ENCODE data around the gene ZDHHC12. TPM values are rescaled to one million over a fixed set of nuclear protein-coding genes. Genes with fewer than 3 reads are reported as not detected.

Gene ZDHHC12
- polyA plus RNA-seq, 4 donors, result 44.6 to 99.3 (median 68.6) TPM

DNA sequence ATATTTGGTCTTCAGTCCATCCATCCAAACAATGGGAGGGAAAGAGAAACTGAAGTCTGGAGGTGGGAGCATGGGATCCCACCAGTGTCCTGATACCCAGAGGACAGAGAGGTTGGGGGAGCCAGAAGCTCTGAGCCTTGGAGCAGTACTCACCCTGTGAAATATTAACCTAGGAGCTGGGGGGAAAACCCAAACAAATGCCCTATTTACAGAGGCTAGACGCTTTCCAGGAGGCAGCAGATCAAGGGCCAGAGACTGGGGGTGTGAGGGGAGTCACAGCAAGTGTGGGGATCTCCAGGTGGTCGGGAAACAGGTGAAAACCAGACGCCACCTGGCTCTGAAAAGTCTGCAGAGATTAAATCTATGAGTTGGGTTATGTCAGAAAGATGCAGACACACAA is 41.6 kb upstream of the ZDHHC12 start:
- no peak for FAIRE-seq
- Histone ChIP-seq H3K9me3 (ENCODE audit: control insufficient read depth in 2 of 2, insufficient read depth in 1 of 2, low read depth in 1 of 2, low read length in 1 of 2) (no peaks in the 10 kb centered on the region), H3K27ac (ENCODE audit: low read depth in 1 of 3, low read length in 2 of 3) (no peak overlapping the region), H3K36me3 (ENCODE audit: control insufficient read depth in 3 of 3, insufficient read depth in 2 of 3, low read depth in 1 of 3, low read length in 3 of 3) (peaks cover 0 to 43% (median 0%) of the 10 kb centered on the region in 3 donors), H3K4me1 (ENCODE audit: control insufficient read depth in 3 of 3, insufficient read depth in 2 of 3, low read depth in 1 of 3, low read length in 2 of 3) (peaks cover 4 to 18% (median 6%) of the 10 kb centered on the region in 3 donors), H3K27me3 (ENCODE audit: control insufficient read depth in 3 of 3, insufficient read depth in 3 of 3, low read length in 3 of 3) (no peaks in the 10 kb centered on the region), H3K4me3 (ENCODE audit: low read depth in 1 of 3, low read length in 3 of 3) (no peak overlapping the region)
- no peak for DNase-seq
- 44 to 67% (median 47%) methylated on average over 3 of the region's 3 CpGs for WGBS, 3 donors

DNA sequence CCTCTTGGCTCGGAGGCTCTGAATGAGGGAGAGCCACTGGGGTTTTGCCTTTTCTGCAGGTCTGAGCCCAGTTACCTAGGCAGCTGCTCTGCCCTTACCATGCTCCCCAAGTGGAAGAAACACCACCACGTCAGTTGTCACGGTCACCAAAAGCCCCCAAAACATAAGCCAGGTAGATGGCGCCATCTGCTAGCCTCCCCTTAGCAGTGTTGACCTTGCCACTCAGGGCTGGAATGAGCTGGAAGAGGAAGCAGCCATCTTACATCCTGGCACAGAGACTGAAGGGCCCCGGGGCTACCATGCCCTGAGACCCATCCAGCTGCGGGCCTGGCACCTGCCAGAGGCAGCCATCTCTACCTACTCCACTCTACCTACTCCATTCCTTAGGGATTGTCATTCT is 40.4 kb upstream of the ZDHHC12 start:
- WGBS, 3 donors, result 81 to 92% (median 90%) methylated on average over 6 of the region's 6 CpGs
- Histone ChIP-seq H3K4me3 (ENCODE audit: low read depth in 1 of 3, low read length in 3 of 3) (no peak overlapping the region), H3K27me3 (ENCODE audit: control insufficient read depth in 3 of 3, insufficient read depth in 3 of 3, low read length in 3 of 3) (no peaks in the 10 kb centered on the region), H3K4me1 (ENCODE audit: control insufficient read depth in 3 of 3, insufficient read depth in 2 of 3, low read depth in 1 of 3, low read length in 2 of 3) (peaks cover 2 to 9% (median 6%) of the 10 kb centered on the region in 3 donors), H3K27ac (ENCODE audit: low read depth in 1 of 3, low read length in 2 of 3) (no peak overlapping the region), H3K9me3 (ENCODE audit: control insufficient read depth in 2 of 2, insufficient read depth in 1 of 2, low read depth in 1 of 2, low read length in 1 of 2) (no peaks in the 10 kb centered on the region), H3K36me3 (ENCODE audit: control insufficient read depth in 3 of 3, insufficient read depth in 2 of 3, low read depth in 1 of 3, low read length in 3 of 3) (peaks cover 0 to 45% (median 0%) of the 10 kb centered on the region in 3 donors)
- DNase-seq (no peak), FAIRE-seq (no peak)

DNA sequence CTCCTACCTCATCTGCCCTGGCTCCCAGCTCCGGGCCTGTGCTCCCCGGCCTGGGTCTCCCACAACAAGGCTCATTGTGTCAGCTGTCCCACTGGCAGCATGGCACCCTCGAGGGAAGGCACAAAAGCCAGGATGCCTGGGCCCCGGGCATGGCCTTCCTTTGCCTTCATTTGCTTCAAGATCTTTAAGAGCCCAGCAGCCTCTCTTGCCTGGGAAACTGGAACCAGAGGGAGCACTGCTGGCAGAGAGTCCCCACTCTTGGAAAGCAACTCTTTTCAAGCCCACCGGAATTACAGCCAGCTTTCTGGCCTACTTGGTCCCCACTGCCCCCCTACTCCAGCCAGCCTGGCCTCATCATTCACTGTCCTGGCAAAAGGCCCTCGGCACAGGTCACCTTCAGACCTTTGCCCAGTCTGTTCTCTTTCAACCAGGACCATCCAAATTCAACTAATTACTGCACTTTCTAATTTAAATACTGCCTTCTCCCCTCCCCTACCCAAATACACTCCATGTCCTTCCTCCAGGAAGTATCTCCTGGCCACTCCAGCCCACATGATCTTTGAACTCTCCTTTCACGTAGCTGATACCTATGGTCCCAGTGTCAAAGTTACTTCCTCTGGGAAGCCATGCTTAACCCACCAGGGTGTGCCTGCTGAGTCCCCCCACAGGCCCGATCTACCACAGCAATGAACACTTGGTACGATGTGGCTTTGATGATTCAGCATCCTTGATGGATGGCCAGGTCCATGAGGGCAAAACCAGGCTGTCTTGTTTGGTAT is 38.9 kb upstream of the ZDHHC12 start:
- Histone ChIP-seq H3K27me3 (ENCODE audit: control insufficient read depth in 3 of 3, insufficient read depth in 3 of 3, low read length in 3 of 3) (no peaks in the 10 kb centered on the region), H3K27ac (ENCODE audit: low read depth in 1 of 3, low read length in 2 of 3) (peak overlapping the region; percentile 17 to 45 (median 44)), H3K36me3 (ENCODE audit: control insufficient read depth in 3 of 3, insufficient read depth in 2 of 3, low read depth in 1 of 3, low read length in 3 of 3) (peaks cover 0 to 32% (median 0%) of the 10 kb centered on the region in 3 donors), H3K4me3 (ENCODE audit: low read depth in 1 of 3, low read length in 3 of 3) (no peak overlapping the region), H3K4me1 (ENCODE audit: control insufficient read depth in 3 of 3, insufficient read depth in 2 of 3, low read depth in 1 of 3, low read length in 2 of 3) (peaks cover 2 to 9% (median 6%) of the 10 kb centered on the region in 3 donors), H3K9me3 (ENCODE audit: control insufficient read depth in 2 of 2, insufficient read depth in 1 of 2, low read depth in 1 of 2, low read length in 1 of 2) (no peaks in the 10 kb centered on the region)
- FAIRE-seq (no peak), DNase-seq (peak; percentile 36 to 78)
- WGBS, 3 donors, result 58 to 75% (median 70%) methylated on average over 9 of the region's 9 CpGs

DNA sequence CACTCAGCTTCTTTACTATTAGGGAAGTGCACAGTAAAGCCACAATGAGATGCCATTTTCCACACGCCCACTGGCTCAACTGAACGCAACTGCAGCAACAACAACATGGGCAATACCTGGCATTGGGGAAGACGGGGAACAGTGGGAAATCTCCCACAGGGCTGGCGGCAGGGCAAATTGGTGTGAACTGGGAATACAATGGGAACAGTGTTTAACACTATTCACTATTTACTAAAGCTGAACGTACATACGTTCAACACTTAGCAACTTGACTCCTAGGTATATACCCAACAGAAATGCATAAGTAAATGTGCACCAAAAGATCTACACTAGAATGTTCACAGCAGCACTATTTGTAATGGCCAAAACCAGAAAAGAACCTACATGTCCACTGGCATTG is 33.7 kb upstream of the ZDHHC12 start:
- FAIRE-seq (no peak), DNase-seq (no peak)
- Histone ChIP-seq H3K4me3 (ENCODE audit: low read depth in 1 of 3, low read length in 3 of 3) (no peak overlapping the region), H3K27me3 (ENCODE audit: control insufficient read depth in 3 of 3, insufficient read depth in 3 of 3, low read length in 3 of 3) (no peaks in the 10 kb centered on the region), H3K4me1 (ENCODE audit: control insufficient read depth in 3 of 3, insufficient read depth in 2 of 3, low read depth in 1 of 3, low read length in 2 of 3) (no peaks in the 10 kb centered on the region), H3K9me3 (ENCODE audit: control insufficient read depth in 2 of 2, insufficient read depth in 1 of 2, low read depth in 1 of 2, low read length in 1 of 2) (no peaks in the 10 kb centered on the region), H3K27ac (ENCODE audit: low read depth in 1 of 3, low read length in 2 of 3) (no peak overlapping the region), H3K36me3 (ENCODE audit: control insufficient read depth in 3 of 3, insufficient read depth in 2 of 3, low read depth in 1 of 3, low read length in 3 of 3) (peaks cover 0 to 38% (median 12%) of the 10 kb centered on the region in 3 donors)
- WGBS, 3 donors, result 92 to 94% (median 93%) methylated on average over 6 of the region's 6 CpGs

DNA sequence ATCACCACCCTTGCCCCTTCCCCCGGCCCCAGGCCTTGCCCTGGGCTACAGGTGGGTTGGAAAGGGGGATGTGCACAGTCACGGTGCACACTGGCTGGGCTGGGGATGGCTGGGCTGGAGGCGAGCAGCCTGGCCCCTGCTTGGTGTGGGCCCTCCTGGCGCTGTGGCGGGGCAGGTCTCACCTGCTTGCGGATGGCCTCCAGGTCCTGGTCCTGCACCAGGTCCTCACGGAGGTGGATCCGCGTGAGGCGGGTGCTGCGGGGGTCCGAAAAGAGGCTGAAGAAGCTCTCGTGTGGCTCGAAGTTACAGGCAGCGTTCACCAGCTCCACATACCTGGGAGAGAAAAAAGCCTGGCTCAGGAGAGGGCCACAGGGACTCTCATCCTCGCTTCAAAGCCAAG is 29.7 kb upstream of the ZDHHC12 start:
- no peak for FAIRE-seq
- WGBS, 3 donors, result 94 to 96% (median 95%) methylated on average over 11 to 16 of the region's 16 CpGs

DNA sequence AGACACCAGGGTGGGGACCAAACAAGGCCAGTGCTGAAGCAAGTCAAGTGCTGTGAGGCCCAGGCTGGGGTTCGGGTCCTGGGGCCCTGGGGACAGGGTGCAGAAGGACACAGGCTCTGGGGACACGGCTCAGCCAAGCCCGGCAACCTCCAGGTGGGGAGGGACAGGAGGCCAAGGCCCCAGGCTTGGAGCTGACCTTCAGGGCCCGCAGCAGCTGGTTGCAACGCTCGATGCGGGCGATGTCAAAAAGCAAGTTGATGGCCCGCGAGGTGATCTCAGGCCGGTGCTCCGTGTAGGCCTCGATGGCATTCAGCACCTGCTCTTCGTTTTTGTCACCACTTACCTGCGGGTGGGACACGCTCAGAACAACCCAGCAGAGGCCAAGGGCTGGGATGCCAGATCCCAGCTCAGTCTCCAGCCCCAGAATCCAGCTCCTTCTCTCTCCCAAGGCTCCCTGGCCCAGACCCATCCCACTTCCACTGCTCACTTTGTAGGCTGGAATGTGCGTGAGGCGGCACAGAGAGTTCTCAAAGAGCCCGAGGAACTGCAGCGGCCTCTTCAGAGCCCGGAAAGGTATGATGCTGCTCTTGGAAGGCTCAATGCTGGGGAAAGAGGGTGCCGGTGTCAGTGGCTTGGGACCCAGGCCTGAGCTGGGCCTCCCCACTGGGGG is 27.1 kb upstream of the ZDHHC12 start:
- FAIRE-seq (no peak), DNase-seq (no peak)
- Histone ChIP-seq H3K27me3 (ENCODE audit: control insufficient read depth in 3 of 3, insufficient read depth in 3 of 3, low read length in 3 of 3) (no peaks in the 10 kb centered on the region), H3K4me1 (ENCODE audit: control insufficient read depth in 3 of 3, insufficient read depth in 2 of 3, low read depth in 1 of 3, low read length in 2 of 3) (no peaks in the 10 kb centered on the region), H3K27ac (ENCODE audit: low read depth in 1 of 3, low read length in 2 of 3) (no peak overlapping the region), H3K9me3 (ENCODE audit: control insufficient read depth in 2 of 2, insufficient read depth in 1 of 2, low read depth in 1 of 2, low read length in 1 of 2) (no peaks in the 10 kb centered on the region), H3K36me3 (ENCODE audit: control insufficient read depth in 3 of 3, insufficient read depth in 2 of 3, low read depth in 1 of 3, low read length in 3 of 3) (peaks cover 4 to 76% (median 32%) of the 10 kb centered on the region in 3 donors), H3K4me3 (ENCODE audit: low read depth in 1 of 3, low read length in 3 of 3) (no peak overlapping the region)
- 91 to 93% (median 93%) methylated on average over 19 to 22 of the region's 22 CpGs for WGBS, 3 donors

More for the DNA sequence above, 29.7 kb upstream of the ZDHHC12 start:
- H3K4me3 ChIP-seq (ENCODE audit: low read depth in 1 of 3, low read length in 3 of 3), result no peak overlapping the region
- H3K4me1 ChIP-seq (ENCODE audit: control insufficient read depth in 3 of 3, insufficient read depth in 2 of 3, low read depth in 1 of 3, low read length in 2 of 3), result no peaks in the 10 kb centered on the region
- DNase-seq, result no peak
- H3K9me3 ChIP-seq (ENCODE audit: control insufficient read depth in 2 of 2, insufficient read depth in 1 of 2, low read depth in 1 of 2, low read length in 1 of 2), result no peaks in the 10 kb centered on the region
- H3K27ac ChIP-seq (ENCODE audit: low read depth in 1 of 3, low read length in 2 of 3), result no peak overlapping the region
- H3K36me3 ChIP-seq (ENCODE audit: control insufficient read depth in 3 of 3, insufficient read depth in 2 of 3, low read depth in 1 of 3, low read length in 3 of 3), result peaks cover 4 to 62% (median 32%) of the 10 kb centered on the region in 3 donors
- no peaks in the 10 kb centered on the region for H3K27me3 ChIP-seq (ENCODE audit: control insufficient read depth in 3 of 3, insufficient read depth in 3 of 3, low read length in 3 of 3)

DNA sequence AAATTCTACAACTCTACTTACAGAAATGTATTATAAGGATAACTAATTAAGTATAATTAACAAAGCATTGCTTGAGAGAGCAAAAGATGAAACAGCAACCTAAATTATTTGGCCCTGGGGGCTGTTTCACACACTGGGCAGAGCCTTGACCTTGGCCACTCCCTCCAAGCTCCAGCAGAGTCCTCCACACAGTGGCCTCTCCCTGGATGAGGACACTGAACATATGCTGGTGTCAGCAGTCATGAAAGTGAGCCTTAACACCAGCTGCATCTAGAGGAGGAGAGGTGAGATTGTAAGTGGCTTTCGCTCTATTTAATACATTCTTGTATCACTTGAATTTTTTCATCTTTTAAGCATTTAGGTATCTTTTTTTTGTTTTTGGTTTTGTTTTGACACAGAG is 23.3 kb upstream of the ZDHHC12 start:
- no peaks in the 10 kb centered on the region for H3K9me3 ChIP-seq (ENCODE audit: control insufficient read depth in 2 of 2, insufficient read depth in 1 of 2, low read depth in 1 of 2, low read length in 1 of 2)
- no peaks in the 10 kb centered on the region for H3K27me3 ChIP-seq (ENCODE audit: control insufficient read depth in 3 of 3, insufficient read depth in 3 of 3, low read length in 3 of 3)
- FAIRE-seq (no peak), DNase-seq (no peak)
- peaks cover 4 to 53% (median 20%) of the 10 kb centered on the region in 3 donors for H3K36me3 ChIP-seq (ENCODE audit: control insufficient read depth in 3 of 3, insufficient read depth in 2 of 3, low read depth in 1 of 3, low read length in 3 of 3)
- no peak overlapping the region for H3K27ac ChIP-seq (ENCODE audit: low read depth in 1 of 3, low read length in 2 of 3)
- WGBS, 3 donors, result 95 to 100% (median 97%) methylated on average over 1 of the region's 1 CpG
- no peak overlapping the region for H3K4me3 ChIP-seq (ENCODE audit: low read depth in 1 of 3, low read length in 3 of 3)
- H3K4me1 ChIP-seq (ENCODE audit: control insufficient read depth in 3 of 3, insufficient read depth in 2 of 3, low read depth in 1 of 3, low read length in 2 of 3), result no peaks in the 10 kb centered on the region

DNA sequence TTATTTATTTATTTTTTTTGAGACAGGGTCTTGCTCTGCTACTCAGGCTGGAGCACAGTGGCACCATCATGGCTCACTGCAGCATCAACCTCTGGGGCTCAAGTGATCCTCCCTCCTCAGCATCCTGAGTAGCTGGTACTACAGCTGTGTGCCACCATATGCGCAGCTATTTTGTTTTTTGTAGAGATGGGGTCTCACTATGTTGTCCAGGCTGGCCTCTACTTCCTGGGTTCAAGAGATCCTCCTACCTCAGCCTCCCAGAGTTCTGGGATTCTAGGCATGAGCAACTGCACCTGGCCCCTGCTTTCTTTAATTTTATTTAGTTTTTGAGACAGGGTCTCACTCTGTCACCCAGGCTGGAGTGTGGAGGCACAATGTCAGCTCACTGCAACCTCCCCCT is 19.5 kb upstream of the ZDHHC12 start:
- peaks cover 0 to 61% (median 17%) of the 10 kb centered on the region in 3 donors for H3K36me3 ChIP-seq (ENCODE audit: control insufficient read depth in 3 of 3, insufficient read depth in 2 of 3, low read depth in 1 of 3, low read length in 3 of 3)
- H3K4me1 ChIP-seq (ENCODE audit: control insufficient read depth in 3 of 3, insufficient read depth in 2 of 3, low read depth in 1 of 3, low read length in 2 of 3), result no peaks in the 10 kb centered on the region
- DNase-seq (no peak), FAIRE-seq (no peak)
- H3K27me3 ChIP-seq (ENCODE audit: control insufficient read depth in 3 of 3, insufficient read depth in 3 of 3, low read length in 3 of 3), result no peaks in the 10 kb centered on the region
- no peaks in the 10 kb centered on the region for H3K9me3 ChIP-seq (ENCODE audit: control insufficient read depth in 2 of 2, insufficient read depth in 1 of 2, low read depth in 1 of 2, low read length in 1 of 2)
- no peak overlapping the region for H3K4me3 ChIP-seq (ENCODE audit: low read depth in 1 of 3, low read length in 3 of 3)
- WGBS, 3 donors, result 97 to 100% (median 100%) methylated on average over 1 of the region's 1 CpG
- H3K27ac ChIP-seq (ENCODE audit: low read depth in 1 of 3, low read length in 2 of 3), result no peak overlapping the region

Measured in small intestine (tissue), 7 donors.